NCI-H345 (cell line): Measurements from ENCODE around the gene MAML2.

ENCODE experiments used
- DNase-seq: peaks from one replicate; lab custom pipeline; 2025; lab: John Stamatoyannopoulos, UW

Gene MAML2

GRCh38 chr11:96238563-96239135, 104.3 kb downstream of the MAML2 start:
- no peak for DNase-seq

DNA sequence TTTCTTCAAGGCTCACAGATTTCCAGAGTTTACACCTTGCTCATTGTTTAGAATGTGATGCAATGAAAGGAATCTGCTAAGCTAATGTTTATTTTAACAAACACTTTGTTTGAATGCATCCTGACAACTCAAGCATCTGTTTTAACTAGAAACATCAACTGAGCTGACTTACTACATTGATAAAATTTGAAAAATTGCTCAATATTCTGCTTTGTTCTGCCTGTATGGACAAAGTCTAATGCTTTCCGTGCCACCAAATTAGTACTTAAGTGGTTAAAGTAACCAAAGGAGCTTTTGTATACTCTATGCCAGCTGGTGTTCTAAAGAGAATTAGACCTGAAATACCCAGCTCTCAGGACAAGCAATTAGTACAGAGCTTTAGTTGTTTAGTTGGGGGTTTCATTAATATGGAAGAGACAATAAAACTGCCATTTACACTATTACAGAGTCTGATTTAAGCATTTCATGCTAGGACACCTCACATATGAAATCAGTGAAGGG, 105.2 kb downstream of the MAML2 start:
- no peak for DNase-seq

GRCh38 chr11:96235751-96236150, 107.2 kb downstream of the MAML2 start:
- DNase-seq = no peak

DNA sequence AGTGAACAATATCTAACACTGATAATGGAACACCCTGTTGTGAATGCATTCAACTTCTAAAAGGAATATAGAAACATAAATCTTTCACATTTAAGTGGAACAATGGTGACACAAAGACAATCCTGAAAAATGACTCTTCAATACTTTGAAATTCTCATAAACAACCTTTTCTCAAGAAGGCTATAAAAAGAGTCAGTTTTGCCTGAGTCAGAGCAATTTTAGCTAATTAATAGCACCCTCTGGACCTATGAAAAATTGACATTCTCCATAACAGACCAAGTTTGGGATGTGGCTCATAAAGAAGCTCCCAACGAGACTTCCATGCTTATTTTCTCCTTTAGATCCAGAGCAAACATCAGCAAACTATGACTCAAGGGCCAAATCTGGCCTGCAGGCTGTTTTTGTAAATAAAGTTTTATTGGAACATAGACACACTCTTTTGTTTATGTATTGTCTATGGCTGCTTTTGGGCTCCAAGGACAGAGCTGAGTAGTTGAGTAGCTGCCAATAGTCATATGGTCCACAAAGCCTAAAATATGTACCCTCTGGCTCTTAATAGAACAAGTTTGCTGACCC, 108.0 kb downstream of the MAML2 start:
- DNase-seq = no peak

GRCh38 chr11:96232132-96232531, 110.9 kb downstream of the MAML2 start:
- no peak for DNase-seq

- DNase-seq = no peak
These were observed 112.3 kb downstream of the MAML2 start for GRCh38 chr11:96230686-96231085.

DNA sequence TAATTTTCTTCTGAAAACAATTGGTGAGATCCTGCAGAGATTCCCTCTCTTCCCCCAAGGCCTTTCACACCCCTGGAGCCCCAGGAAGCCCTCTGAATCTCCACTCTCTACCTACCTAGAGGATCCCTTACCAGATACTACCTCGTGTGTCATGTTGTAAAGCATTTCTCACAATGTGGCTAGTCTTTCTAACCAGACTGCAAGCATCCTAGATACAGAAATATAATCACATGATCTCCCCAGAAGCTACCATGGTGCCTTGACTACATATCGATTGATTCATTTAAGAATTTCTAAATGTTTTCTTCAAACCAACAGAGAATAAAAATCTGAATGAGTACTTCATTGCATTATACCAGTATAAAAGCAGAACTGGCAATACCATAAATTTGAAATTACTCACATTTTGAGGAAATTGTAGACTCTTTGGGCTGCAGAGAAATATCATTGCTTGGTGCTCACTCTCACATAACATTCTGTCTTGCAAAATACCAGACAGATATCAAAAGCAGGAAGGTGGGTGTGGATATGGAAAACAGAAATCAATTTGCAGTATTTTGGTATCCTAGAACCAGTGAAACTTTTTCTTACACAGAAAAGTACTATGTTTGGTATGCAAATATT, 113.5 kb downstream of the MAML2 start:
- DNase-seq = no peak

- DNase-seq = no peak
These were observed 114.1 kb downstream of the MAML2 start for GRCh38 chr11:96228910-96229309.

GRCh38 chr11:96228473-96228891, 114.5 kb downstream of the MAML2 start:
- no peak for DNase-seq

DNA sequence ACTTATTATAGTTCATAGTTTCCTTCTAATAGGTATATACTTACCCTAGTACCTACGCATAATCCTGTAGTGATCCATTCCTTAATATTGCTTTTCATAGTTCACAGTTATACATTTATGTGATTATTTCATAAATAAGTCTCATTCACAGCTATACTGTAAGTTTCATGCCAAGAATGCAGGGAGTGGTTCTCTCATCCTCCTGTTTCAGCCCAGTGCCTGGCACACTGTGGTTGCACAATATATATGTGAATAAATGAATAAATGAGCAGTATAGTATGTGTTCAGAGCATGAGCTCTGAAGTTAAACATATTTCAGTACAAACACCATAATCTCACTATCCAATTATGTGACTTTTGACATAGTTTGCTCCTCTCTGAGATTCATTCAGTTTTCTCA, 115.8 kb downstream of the MAML2 start:
- DNase-seq = no peak

DNA sequence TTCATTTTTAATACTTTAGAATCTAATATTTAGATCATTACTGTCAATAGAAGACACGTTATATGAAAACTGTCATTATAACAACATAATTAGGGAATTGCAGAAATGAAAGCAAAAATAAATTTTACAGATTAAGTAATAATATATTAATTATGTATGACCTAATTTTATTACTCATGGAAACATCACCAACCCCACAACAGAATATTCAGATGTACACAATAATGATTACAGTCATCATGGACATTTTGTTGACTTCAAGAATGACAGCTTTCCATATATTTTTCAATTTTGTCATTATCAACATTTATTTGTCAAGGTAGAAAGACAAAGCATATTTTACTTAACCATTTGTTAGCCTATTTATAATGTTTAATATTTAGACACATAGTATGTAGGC, 119.9 kb downstream of the MAML2 start:
- DNase-seq = no peak

DNA sequence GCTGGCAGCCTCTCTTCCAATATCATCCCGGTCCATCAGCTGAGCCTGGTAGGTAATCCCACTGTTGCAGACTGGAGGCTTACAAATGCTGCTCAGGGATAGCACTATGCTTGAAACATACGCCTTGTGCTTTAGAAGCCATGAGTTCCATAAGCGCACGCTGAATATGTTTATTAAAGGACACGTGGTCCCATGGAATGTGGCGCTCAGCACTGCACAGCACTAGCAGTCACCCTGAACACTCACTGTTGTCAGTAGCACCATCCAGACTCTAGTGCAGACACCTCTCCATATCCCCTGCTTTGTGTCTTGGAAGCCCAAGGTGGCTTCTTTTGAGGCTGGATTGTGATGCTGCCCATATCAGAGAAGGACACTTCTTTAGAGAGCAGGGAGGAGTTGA, 120.9 kb downstream of the MAML2 start:
- no peak for DNase-seq

GRCh38 chr11:96221244-96222070, 121.5 kb downstream of the MAML2 start:
- no peak for DNase-seq

DNA sequence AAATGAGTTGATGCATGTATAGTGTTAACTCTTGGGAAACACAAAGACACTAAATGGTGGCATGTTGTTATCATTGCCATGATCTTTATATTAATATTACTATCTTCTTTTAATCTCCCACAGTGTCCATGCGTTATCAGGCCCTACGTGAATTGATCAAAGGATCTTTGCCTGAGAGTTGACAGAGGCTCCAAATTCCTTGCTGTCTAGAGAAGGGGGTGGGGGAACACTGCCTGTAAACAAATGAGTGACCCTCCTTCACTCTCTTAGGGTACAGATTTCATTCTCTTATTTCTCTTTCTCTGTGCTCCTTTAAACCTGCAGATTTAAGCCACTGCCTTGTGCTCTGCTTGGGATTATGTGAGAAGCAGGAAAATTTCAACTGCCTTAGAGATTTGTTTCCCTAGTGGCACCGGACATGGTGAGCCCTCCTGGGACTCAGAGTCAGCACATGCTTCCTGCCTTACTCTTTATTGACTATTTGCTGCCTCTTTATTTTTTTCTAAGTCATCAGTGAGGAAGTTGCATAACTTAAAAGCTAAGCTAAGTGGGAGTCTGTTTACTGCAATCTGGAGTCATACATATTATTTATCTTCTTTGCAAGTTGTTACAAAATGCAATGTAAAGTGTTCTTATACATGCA, 122.9 kb downstream of the MAML2 start:
- no peak for DNase-seq

- DNase-seq = no peak
These were observed 124.1 kb downstream of the MAML2 start for GRCh38 chr11:96218901-96219300.

DNA sequence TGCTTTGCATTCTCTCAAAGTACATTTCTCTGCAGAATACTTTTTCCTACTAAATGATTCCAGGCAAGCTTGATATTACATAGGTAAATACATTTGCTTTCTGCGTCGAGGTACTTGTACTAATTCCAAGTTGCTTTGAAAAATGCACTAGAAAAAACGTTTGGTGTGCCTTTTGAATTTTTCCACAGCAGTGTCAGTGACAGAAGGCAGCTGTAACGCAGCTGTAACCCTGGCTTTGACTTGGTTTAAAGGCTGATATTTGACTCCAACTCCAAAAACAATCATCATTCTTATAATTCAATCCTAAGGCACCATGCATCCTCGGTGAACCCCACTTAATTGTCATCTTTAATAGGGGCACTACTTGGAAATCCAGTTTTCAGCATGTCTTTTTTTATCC, 125.0 kb downstream of the MAML2 start:
- DNase-seq = no peak

- DNase-seq = no peak
These were observed 125.8 kb downstream of the MAML2 start for GRCh38 chr11:96217206-96217605.

DNA sequence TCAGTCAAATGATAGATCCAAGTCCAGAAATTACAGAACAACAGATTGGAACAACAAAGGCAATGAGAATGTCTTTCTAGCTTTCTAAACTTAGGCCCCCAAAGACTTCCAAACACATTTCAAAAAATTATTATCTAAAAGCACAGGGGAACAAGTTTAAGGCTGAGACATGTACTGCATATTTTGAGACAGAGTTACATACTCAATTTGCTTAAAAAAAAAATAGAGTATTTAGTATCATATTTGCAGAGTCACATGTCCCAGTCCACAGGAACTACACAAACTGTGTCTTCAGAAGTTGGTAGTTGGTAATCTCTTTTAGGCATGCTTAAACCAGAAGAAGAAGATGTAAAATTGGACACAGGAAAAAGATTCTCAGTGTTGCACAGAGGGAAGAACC, 127.2 kb downstream of the MAML2 start:
- no peak for DNase-seq

GRCh38 chr11:96215110-96215782, 127.7 kb downstream of the MAML2 start:
- DNase-seq = no peak

DNA sequence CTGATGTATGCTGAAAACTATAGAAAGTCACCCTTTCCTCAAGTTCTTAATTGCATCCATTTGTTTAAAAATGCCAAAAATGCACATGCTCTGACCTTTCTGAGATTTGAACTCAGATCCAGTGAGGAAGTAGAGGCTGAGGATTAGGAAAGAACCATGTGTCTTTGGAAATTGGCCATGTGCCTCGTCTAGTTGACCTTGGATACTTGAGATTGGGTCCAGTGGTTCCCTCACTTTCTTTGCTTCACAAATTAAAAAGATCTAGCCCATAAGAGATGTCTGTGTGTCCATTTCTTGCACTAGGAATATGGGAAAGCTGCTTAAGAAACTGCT, 128.3 kb downstream of the MAML2 start:
- DNase-seq = no peak

- DNase-seq = no peak
These were observed 129.5 kb downstream of the MAML2 start for GRCh38 chr11:96213500-96213899.

DNA sequence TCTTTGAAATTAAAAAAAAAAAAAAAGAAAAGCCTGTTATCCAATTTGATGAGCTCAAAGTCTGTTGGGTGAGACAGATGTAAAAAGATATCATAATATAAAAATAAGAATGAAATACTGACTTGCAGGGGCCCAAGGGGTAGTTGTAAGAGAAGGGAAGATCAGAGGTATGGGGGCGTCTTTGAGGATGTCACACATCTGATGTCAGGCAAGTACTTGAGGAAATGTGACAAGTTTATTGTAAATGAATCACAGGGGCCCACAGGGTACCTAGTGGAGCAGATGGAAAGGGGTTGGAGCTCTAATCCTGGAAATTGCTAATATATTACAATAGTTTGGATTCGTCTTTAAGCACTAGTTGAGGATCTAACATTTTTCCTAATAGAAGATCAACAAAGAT, 131.6 kb downstream of the MAML2 start:
- no peak for DNase-seq
